ENCODE measurements around the gene MAG. TPM values are rescaled to one million over a fixed set of nuclear protein-coding genes. Genes with fewer than 3 reads are reported as not detected.

Gene MAG
- total RNA-seq, 1 donor, result not detected

DNA sequence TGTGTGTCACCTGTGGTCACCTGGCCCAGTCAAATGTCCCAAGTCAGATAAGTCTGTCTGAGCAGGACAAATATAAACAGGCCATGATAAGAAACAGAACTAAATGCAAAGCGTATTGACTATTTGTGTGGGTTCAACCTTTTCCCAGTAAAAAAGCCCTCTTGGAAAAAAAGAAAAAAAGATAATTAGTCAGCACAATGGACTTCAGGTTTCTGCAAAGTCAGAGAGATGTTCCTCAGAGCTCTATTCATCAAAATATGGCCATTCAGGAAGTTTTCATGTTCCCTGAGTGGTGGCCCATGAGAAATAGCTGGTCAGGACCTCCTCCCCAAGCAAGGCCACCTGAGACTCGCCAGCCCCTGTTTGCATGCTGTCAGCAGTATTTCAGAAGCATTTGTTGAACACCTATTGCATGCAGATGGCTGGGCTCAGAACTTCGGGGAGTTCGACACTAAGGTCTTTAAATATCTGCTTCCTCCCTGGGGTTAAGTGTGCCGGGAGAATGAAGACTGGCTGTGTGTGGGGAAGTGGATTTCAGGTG lies 69.0 kb downstream of the MAG start:
- TF ChIP-seq, protein P1, sequence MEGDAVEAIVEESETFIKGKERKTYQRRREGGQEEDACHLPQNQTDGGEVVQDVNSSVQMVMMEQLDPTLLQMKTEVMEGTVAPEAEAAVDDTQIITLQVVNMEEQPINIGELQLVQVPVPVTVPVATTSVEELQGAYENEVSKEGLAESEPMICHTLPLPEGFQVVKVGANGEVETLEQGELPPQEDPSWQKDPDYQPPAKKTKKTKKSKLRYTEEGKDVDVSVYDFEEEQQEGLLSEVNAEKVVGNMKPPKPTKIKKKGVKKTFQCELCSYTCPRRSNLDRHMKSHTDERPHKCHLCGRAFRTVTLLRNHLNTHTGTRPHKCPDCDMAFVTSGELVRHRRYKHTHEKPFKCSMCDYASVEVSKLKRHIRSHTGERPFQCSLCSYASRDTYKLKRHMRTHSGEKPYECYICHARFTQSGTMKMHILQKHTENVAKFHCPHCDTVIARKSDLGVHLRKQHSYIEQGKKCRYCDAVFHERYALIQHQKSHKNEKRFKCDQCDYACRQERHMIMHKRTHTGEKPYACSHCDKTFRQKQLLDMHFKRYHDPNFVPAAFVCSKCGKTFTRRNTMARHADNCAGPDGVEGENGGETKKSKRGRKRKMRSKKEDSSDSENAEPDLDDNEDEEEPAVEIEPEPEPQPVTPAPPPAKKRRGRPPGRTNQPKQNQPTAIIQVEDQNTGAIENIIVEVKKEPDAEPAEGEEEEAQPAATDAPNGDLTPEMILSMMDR (IDR thresholded peaks at IDR 0.05; ENCODE audit: insufficient read depth, low read depth, low read length), result no peak
- DNase-seq (ENCODE audit: low read depth), result no peak
- H3K4me3 ChIP-seq (ENCODE audit: low read depth, low read length), result no peak overlapping the region

DNA sequence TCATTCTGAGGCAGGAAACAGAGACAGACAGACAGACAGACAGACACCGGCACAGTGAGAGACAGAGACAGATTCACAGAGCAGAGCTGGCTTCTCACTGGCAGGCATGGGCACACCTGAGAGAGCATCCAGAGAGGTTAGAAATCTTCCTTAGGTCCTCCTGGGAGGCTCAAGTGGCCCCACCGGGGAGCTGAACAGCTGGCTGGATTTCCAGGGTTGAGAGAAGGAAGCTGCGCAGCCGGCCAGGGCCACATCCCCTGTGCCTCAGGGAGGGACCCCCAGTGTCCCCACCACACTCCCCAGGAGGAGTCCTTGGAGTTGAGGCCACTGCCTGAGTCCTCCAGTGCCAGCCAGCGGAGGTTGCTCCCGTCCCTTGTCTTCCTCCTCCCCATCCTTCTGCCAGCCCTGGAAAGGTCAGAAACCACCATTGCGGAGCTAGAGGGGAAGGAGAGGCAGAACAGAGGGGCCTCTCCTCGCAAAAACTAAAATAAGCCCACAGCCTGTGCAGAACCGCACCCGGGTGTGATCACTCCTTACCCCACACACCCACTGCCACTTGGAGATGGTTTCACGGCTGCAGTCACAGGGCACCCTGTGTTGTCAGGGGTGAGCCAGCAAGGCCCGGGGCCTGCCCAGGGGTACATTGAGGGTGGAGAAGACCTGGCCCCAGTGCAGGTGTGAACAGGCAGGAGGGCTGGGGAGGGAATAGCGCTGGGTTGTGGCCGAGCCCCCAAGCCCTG lies 70.5 kb downstream of the MAG start:
- no peak for DNase-seq (ENCODE audit: low read depth)
- TF ChIP-seq, protein P1 (IDR thresholded peaks at IDR 0.05; ENCODE audit: insufficient read depth, low read depth, low read length), result no peak
- no peak overlapping the region for H3K4me3 ChIP-seq (ENCODE audit: low read depth, low read length)

DNA sequence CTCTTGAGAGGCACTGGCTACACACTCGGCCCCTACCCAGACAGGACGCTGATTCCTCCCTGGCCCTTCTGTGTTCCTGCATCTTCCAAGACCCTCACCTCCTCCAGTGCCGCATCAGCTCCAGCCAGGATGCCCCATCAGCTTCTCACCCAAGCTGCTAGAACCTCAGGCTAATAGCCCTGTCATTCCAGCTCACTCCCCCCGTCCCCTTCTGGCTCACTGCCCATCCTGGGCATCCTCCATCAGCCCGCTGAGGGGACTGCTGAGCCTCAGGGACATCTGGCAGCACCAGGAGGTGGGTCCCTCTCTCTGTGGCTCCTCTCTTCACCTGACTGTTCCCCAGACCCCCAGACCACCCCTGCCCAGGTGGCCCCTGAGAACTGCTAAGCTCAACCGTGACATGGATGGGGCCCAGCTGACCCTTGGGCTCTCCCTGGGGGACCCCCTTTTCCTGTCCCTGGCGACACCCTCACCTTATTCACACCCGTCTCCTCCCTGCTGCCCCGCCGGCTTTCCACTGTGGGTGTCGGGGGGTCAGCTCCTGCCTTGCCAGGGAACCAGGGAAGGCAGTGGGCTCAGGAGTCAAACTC lies 71.1 kb downstream of the MAG start:
- TF ChIP-seq, protein P1 (IDR thresholded peaks at IDR 0.05; ENCODE audit: insufficient read depth, low read depth, low read length), result no peak
- no peak overlapping the region for H3K4me3 ChIP-seq (ENCODE audit: low read depth, low read length)
- no peak for DNase-seq (ENCODE audit: low read depth)

Other genes with a start within 250 kb of the MAG start
- gene FXYD3, start 176.3 kb upstream of the MAG start, total RNA-seq, result not detected in 2 replicates
- not detected in 2 replicates for gene LGI4, start 157.1 kb upstream of the MAG start, total RNA-seq
- 0.32 TPM in 1 of 2 replicates, not detected in the other for gene FXYD1, start 153.3 kb upstream of the MAG start, total RNA-seq
- gene FXYD7, start 148.9 kb upstream of the MAG start, total RNA-seq, result under 0.01 TPM in 1 of 2 replicates, not detected in the other
- 20.3 and 24.5 TPM in 2 replicates for gene FXYD5, start 137.4 kb upstream of the MAG start, total RNA-seq
- gene FAM187B, start 63.4 kb upstream of the MAG start, total RNA-seq, result not detected in 2 replicates
- 0.86 and 1.6 TPM in 2 replicates for gene LSR, start 43.2 kb upstream of the MAG start, total RNA-seq
- 50.1 and 58.3 TPM in 2 replicates for gene USF2, start 23.2 kb upstream of the MAG start, total RNA-seq
- not detected in 2 replicates for gene HAMP, start 9.6 kb upstream of the MAG start, total RNA-seq
- 0.32 TPM in 1 of 2 replicates, not detected in the other for gene CD22, start 37.0 kb downstream of the MAG start, total RNA-seq
- gene FFAR1, start 55.7 kb downstream of the MAG start, total RNA-seq, result not detected in 2 replicates
- gene FFAR3, start 66.3 kb downstream of the MAG start, total RNA-seq, result not detected in 2 replicates
- gene GPR42, start 78.9 kb downstream of the MAG start, total RNA-seq, result not detected in 2 replicates
- not detected in 2 replicates for gene FFAR2, start 156.1 kb downstream of the MAG start, total RNA-seq
- gene KRTDAP, start 198.3 kb downstream of the MAG start, total RNA-seq, result not detected in 2 replicates
- 0.97 and 2.2 TPM in 2 replicates for gene DMKN, start 221.5 kb downstream of the MAG start, total RNA-seq
- gene SBSN, start 236.2 kb downstream of the MAG start, total RNA-seq, result under 0.01 TPM in 1 of 2 replicates, not detected in the other
- gene GAPDHS, start 241.3 kb downstream of the MAG start, total RNA-seq, result not detected in 2 replicates

Data from fibroblast of villous mesenchyme (primary cell).